GM19023 (cell line): ENCODE results near the gene EIF2A.

ENCODE experiments used
- ATAC-seq: cut with Tn5 transposase; IDR thresholded peaks from one replicate; pipeline ENCODE4 v1.9.1; 2021; ENCODE audit warnings: mild to moderate bottlenecking, moderate library complexity; ENCODE audit not compliant: unreplicated experiment

Gene EIF2A

GRCh38 chr3:150631515-150632221 lies 85.1 kb downstream of the EIF2A start:
- ATAC-seq = no peak

GRCh38 chr3:150635076-150635475 lies 88.5 kb downstream of the EIF2A start:
- no peak for ATAC-seq

- no peak for ATAC-seq
Observed at GRCh38 chr3:150635526-150635925, 88.9 kb downstream of the EIF2A start.
